ENCODE data around the gene PRCC.
A peak's percentile ranks its signal among the peaks of the same experiment; 100 is the strongest.

PRCC gene

GRCh38 chr1:156844102-156844501 lies 76.8 kb downstream of the PRCC start:
- no peaks in the 10 kb centered on the region for H3K9me3 ChIP-seq (ENCODE audit: insufficient read depth, low read depth, low read length)
- H3K36me3 ChIP-seq (ENCODE audit: insufficient read depth, low read depth, low read length) = no peaks in the 10 kb centered on the region
- peaks cover 87% of the 10 kb centered on the region for H3K27me3 ChIP-seq (ENCODE audit: insufficient read depth, low read length)
- no peak overlapping the region for H3K27ac ChIP-seq (ENCODE audit: low read length)
- H3K4me3 ChIP-seq (ENCODE audit: low read length) = peak overlapping the region; percentile 60; the same call in 1 of the 2 replicates
- 0 out of 2 replicates have a peak, but pooled peaks cover 2% of the 10 kb centered on the region for H3K4me1 ChIP-seq (ENCODE audit: insufficient read depth, low read length)
- no peak overlapping the region for H3K9ac ChIP-seq (ENCODE audit: low read depth, low read length)

DNA sequence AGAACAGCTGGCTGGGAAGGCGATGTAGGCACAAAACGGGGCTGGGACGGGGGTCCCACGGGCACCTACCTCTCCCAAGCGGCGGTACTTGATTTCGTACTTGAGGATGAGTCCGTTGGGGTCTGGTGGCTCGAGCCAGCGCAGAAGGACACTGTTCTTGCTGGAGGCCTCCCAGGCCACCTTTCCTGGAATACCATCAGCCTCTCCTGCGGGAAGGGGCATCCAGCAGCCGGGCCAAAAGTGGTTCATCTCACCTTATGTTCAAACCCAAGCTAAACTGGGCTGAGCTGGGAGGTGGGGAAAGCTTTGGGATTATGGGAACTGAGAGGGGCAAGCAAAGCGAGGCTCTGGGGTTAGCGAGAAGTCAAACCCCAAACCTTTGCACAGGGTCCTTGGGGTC lies 77.3 kb downstream of the PRCC start:
- 0 out of 2 replicates have a peak, but pooled peaks cover 2% of the 10 kb centered on the region for H3K4me1 ChIP-seq (ENCODE audit: insufficient read depth, low read length)
- H3K9ac ChIP-seq (ENCODE audit: low read depth, low read length) = no peak overlapping the region
- H3K36me3 ChIP-seq (ENCODE audit: insufficient read depth, low read depth, low read length) = no peaks in the 10 kb centered on the region
- H3K4me3 ChIP-seq (ENCODE audit: low read length) = peak overlapping the region; percentile 60
- peaks cover 87% of the 10 kb centered on the region for H3K27me3 ChIP-seq (ENCODE audit: insufficient read depth, low read length)
- no peak overlapping the region for H3K27ac ChIP-seq (ENCODE audit: low read length)
- H3K9me3 ChIP-seq (ENCODE audit: insufficient read depth, low read depth, low read length) = no peaks in the 10 kb centered on the region

DNA sequence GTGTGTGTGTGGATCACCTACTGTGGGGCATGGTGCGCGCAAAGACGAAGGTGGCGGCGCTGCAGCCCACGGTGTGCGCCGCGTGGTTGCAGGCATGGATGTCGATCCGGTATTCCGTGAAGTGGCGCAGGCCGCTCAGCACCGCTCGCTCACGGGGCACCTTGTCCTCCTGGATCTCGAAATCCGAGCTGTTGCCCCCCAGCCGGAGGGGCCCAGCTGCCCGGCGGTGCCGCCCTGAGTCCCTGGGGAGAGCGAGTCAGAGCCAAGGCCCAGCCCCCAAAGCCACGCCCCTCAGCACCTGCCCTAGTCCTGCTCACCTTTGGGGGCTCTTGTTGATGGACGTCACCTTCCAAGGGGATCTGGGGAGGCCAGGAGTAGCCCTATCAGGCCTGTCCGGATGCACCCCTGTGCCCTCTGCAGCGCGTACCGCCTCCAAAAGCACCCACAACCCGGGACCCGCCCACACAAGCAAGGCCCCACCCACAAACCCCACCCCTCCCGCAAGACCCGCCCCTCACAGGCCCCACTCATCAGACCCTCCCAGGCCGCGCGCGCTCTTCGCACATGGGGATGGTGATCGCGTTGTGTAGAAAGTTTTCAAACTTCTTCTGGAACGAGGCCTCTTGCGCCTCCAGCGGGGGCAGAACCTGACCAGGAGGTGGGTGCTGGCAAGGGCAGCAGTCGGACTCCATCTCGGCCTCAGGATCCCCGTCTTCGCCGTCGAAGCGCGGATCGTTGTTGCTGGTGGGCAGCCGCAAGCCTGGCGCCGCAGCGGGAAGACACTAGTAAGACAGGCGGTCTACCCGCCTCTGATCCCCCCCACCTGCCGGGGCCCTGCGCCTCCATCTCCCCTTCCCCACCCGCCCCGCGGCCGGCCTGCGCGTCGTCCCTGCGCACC lies 78.0 kb downstream of the PRCC start:
- no peak overlapping the region for H3K9ac ChIP-seq (ENCODE audit: low read depth, low read length)
- peaks cover 91% of the 10 kb centered on the region for H3K27me3 ChIP-seq (ENCODE audit: insufficient read depth, low read length)

DNA sequence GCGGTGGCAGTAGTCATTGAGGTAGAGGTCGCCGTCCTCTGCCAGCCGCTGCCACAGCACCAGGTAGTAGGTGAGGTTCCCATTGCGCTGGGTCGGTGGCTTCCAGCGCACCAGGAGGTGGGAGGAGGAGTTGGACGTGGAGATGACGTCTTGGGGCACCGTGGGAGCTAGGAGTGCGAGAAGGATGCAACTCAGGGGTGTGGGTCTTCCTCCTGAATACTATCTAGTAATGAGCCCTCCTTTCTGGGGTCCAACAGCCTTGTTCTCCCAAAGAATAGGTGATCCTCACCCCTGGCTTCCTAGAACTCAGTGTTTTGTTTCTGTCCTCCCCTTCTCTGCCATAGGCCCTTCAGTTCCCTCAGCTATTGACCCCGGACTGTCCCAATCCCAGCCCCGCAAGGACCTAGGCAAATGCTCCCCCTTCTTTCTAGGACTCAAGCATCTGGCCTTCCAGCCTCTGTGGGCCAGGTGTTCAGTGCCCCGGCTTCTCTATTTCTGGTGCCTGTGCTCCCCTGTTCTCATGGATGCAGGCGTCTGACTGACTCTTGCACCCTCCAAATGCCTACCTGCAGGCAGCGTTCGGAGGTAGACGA lies 78.7 kb downstream of the PRCC start:
- no peaks in the 10 kb centered on the region for H3K9me3 ChIP-seq (ENCODE audit: insufficient read depth, low read depth, low read length)
- peak overlapping the region; percentile 51; the same call in 1 of the 2 replicates for H3K4me3 ChIP-seq (ENCODE audit: low read length)
- no peak overlapping the region for H3K9ac ChIP-seq (ENCODE audit: low read depth, low read length)
- no peak overlapping the region for H3K27ac ChIP-seq (ENCODE audit: low read length)
- H3K36me3 ChIP-seq (ENCODE audit: insufficient read depth, low read depth, low read length) = no peaks in the 10 kb centered on the region
- peaks cover 99% of the 10 kb centered on the region for H3K27me3 ChIP-seq (ENCODE audit: insufficient read depth, low read length)
- H3K4me1 ChIP-seq (ENCODE audit: insufficient read depth, low read length) = 0 out of 2 replicates have a peak, but pooled peaks cover 2% of the 10 kb centered on the region

More for the DNA sequence above, 78.0 kb downstream of the PRCC start:
- Histone ChIP-seq H3K27ac (ENCODE audit: low read length) (no peak overlapping the region), H3K36me3 (ENCODE audit: insufficient read depth, low read depth, low read length) (no peaks in the 10 kb centered on the region), H3K4me3 (ENCODE audit: low read length) (peak overlapping the region; percentile 60), H3K9me3 (ENCODE audit: insufficient read depth, low read depth, low read length) (no peaks in the 10 kb centered on the region), H3K4me1 (ENCODE audit: insufficient read depth, low read length) (0 out of 2 replicates have a peak, but pooled peaks cover 2% of the 10 kb centered on the region)

DNA sequence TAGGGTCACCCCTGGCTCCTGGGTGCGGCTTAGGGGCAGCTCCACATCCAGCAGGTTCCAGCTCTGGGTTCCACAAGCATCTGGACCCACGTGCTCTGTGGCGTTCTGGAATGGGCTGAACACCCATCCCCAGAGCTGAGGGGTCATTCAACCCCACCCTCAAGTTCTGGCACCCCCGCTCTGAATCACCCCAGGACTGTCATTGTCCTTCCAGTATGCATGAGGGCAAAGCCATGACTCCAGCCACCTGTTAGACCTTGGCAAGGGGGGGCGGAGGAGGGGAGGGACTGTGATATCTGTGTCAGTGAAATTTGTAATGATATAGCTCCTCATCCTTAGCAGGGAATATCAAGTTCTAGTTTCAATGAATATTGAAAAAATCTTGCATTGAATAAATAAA lies 79.3 kb downstream of the PRCC start:
- 0 out of 2 replicates have a peak, but pooled peaks cover 2% of the 10 kb centered on the region for H3K4me1 ChIP-seq (ENCODE audit: insufficient read depth, low read length)
- H3K27me3 ChIP-seq (ENCODE audit: insufficient read depth, low read length) = peaks cover 100% of the 10 kb centered on the region
- H3K9me3 ChIP-seq (ENCODE audit: insufficient read depth, low read depth, low read length) = no peaks in the 10 kb centered on the region
- H3K36me3 ChIP-seq (ENCODE audit: insufficient read depth, low read depth, low read length) = no peaks in the 10 kb centered on the region
- no peak overlapping the region for H3K4me3 ChIP-seq (ENCODE audit: low read length)
- no peak overlapping the region for H3K27ac ChIP-seq (ENCODE audit: low read length)
- no peak overlapping the region for H3K9ac ChIP-seq (ENCODE audit: low read depth, low read length)

GRCh38 chr1:156847591-156848460 lies 80.5 kb downstream of the PRCC start:
- no peak overlapping the region; the same call in 1 of the 2 replicates for H3K4me3 ChIP-seq (ENCODE audit: low read length)
- H3K36me3 ChIP-seq (ENCODE audit: insufficient read depth, low read depth, low read length) = no peaks in the 10 kb centered on the region
- no peak overlapping the region for H3K27ac ChIP-seq (ENCODE audit: low read length)
- H3K9ac ChIP-seq (ENCODE audit: low read depth, low read length) = no peak overlapping the region
- peaks cover 100% of the 10 kb centered on the region for H3K27me3 ChIP-seq (ENCODE audit: insufficient read depth, low read length)
- 0 out of 2 replicates have a peak, but pooled peaks cover 2% of the 10 kb centered on the region for H3K4me1 ChIP-seq (ENCODE audit: insufficient read depth, low read length)
- H3K9me3 ChIP-seq (ENCODE audit: insufficient read depth, low read depth, low read length) = no peaks in the 10 kb centered on the region

DNA sequence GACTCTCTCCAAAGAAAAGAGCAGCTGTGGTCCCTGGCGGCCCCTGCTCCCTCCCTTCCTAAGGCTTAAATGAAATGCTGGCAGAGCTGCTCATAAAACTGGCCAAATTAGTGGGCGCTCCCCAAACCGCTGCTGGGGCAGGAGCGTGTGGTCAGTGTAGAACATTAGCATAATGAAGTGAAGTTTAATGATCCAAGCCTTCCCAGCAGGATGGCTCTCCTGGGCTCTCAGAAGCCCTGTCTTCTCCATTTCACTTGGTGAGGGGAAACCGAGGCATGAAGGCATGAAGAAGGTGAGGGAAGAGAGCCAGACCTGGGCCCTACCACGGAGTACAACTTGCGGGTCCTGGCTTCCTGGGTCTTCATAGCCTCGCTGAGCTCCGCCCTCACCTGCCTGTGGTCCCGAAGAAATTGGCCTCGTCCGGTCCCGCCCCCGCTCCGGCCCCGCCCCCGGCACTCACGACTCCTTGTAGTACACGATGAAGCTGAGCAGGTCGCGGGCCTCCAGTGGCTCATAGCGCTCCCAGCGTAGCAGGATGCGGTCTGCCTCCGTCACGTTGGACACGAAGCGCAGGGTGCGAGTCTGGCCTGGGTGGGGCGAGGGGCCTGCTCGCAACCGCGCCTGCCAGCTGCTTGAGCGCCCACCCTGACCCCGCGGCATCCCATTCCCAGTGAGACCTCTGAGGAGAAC lies 81.3 kb downstream of the PRCC start:
- H3K27ac ChIP-seq (ENCODE audit: low read length) = no peak overlapping the region
- peaks cover 100% of the 10 kb centered on the region for H3K27me3 ChIP-seq (ENCODE audit: insufficient read depth, low read length)
- H3K4me1 ChIP-seq (ENCODE audit: insufficient read depth, low read length) = 0 out of 2 replicates have a peak, but pooled peaks cover 2% of the 10 kb centered on the region
- no peaks in the 10 kb centered on the region for H3K9me3 ChIP-seq (ENCODE audit: insufficient read depth, low read depth, low read length)
- peak overlapping the region; percentile 51; the same call in 1 of the 2 replicates for H3K4me3 ChIP-seq (ENCODE audit: low read length)
- H3K36me3 ChIP-seq (ENCODE audit: insufficient read depth, low read depth, low read length) = no peaks in the 10 kb centered on the region
- no peak overlapping the region for H3K9ac ChIP-seq (ENCODE audit: low read depth, low read length)

GRCh38 chr1:156849151-156849496 lies 81.8 kb downstream of the PRCC start:
- Histone ChIP-seq H3K27me3 (ENCODE audit: insufficient read depth, low read length) (peaks cover 100% of the 10 kb centered on the region), H3K9me3 (ENCODE audit: insufficient read depth, low read depth, low read length) (no peaks in the 10 kb centered on the region), H3K9ac (ENCODE audit: low read depth, low read length) (no peak overlapping the region), H3K36me3 (ENCODE audit: insufficient read depth, low read depth, low read length) (no peaks in the 10 kb centered on the region), H3K27ac (ENCODE audit: low read length) (no peak overlapping the region), H3K4me3 (ENCODE audit: low read length) (peak overlapping the region; percentile 51; the same call in 1 of the 2 replicates), H3K4me1 (ENCODE audit: insufficient read depth, low read length) (0 out of 2 replicates have a peak, but pooled peaks cover 2% of the 10 kb centered on the region)

Data from iPS-20b (cell line).